Fibroblast of pulmonary artery (primary cell): ENCODE data around the gene ISM1.

Source experiments
- DNase-seq: peaks from one replicate; pipeline ENCODE4 v3.0.0-alpha.2; 2010; ENCODE audit warnings: low read depth
- H3K4me3 ChIP-seq: replicated peaks from 2 replicates; pipeline ENCODE4 v1.5.1; 2011; ENCODE audit warnings: low read depth, mild to moderate bottlenecking, control low read depth, low read length, moderate library complexity
- TF ChIP-seq, protein P1 (sequence below): IDR thresholded peaks from 2 replicates; pipeline ENCODE4 v1.5.1; 2011; ENCODE audit warnings: mild to moderate bottlenecking, control low read depth, low read length, inconsistent platforms; ENCODE audit errors: missing control alignments

Gene ISM1

DNA sequence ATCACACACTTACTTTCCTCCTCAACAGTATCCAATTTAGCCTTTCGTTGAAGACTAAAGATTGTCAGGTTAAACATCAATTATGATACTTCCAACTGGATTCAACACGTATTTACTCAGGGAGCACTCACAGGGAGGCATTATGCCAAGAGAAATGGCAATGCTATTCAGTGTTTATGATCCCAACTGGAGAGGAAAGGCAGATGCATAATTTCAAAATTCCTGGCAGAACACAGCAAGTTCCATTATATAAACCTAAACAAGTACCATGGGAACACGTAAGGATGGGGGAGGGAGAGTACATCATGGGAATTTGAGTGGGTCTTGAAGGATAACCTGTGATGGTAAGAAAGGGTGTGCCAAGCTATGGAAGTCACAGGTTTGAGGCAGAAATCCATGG, 112.7 kb downstream of the ISM1 start:
- TF ChIP-seq, protein P1, sequence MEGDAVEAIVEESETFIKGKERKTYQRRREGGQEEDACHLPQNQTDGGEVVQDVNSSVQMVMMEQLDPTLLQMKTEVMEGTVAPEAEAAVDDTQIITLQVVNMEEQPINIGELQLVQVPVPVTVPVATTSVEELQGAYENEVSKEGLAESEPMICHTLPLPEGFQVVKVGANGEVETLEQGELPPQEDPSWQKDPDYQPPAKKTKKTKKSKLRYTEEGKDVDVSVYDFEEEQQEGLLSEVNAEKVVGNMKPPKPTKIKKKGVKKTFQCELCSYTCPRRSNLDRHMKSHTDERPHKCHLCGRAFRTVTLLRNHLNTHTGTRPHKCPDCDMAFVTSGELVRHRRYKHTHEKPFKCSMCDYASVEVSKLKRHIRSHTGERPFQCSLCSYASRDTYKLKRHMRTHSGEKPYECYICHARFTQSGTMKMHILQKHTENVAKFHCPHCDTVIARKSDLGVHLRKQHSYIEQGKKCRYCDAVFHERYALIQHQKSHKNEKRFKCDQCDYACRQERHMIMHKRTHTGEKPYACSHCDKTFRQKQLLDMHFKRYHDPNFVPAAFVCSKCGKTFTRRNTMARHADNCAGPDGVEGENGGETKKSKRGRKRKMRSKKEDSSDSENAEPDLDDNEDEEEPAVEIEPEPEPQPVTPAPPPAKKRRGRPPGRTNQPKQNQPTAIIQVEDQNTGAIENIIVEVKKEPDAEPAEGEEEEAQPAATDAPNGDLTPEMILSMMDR = no peak
- no peak overlapping the region for H3K4me3 ChIP-seq
- peak; percentile 26 for DNase-seq

- TF ChIP-seq, protein P1 = no peak
- no peak for DNase-seq
- no peak overlapping the region for H3K4me3 ChIP-seq
Measured at GRCh38 chr20:13336308-13337089, 115.4 kb downstream of the ISM1 start.

GRCh38 chr20:13337090-13337784, 116.2 kb downstream of the ISM1 start:
- no peak overlapping the region for H3K4me3 ChIP-seq
- no peak for DNase-seq
- TF ChIP-seq, protein P1 = no peak

DNA sequence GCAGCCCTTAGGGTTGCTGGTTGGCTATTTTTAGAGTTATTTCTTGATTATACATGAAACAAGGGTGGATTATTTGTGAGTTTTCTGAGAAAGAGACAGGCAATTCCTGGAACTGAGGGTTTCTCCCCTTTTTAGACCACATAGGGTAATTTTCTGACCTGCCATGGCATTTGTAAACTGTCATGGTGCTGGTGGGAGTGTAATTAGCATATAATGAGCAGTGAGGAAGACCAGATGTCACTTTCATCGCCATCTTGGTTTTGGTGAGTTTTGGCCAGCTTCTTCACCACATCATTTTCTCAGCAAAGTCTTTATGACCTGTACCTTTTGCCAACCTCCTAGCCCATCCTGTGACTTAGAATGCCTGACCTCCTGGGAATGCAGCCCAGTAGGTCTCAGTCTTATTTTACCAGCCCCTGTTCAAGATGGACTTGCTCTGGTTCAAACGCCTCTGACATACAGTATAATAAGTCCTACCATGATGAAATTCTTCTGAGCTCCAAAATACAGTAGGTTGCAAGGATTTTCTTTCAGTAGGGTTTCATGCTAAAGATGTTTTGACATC, 117.1 kb downstream of the ISM1 start:
- H3K4me3 ChIP-seq = no peak overlapping the region
- TF ChIP-seq, protein P1 = no peak
- no peak for DNase-seq

DNA sequence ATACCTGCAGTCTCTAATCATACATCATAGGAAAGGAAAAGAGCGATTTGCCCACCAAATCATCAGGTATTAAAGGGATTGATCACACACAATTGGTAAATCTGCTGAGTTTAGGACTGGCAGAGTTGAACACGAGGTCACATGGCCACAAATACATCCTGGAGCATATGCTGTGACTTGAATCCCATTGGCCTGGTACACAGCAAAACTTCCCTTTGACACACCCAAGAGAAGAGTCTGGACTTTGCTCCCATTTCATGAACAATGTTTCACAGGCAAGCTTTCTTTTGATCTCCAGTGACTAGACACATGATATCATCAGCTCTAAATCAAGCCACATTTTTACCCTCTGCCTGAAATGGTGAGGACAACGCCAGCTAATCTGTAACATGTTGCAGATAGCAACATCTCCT, 117.9 kb downstream of the ISM1 start:
- H3K4me3 ChIP-seq = no peak overlapping the region
- DNase-seq = no peak
- TF ChIP-seq, protein P1 = no peak

DNA sequence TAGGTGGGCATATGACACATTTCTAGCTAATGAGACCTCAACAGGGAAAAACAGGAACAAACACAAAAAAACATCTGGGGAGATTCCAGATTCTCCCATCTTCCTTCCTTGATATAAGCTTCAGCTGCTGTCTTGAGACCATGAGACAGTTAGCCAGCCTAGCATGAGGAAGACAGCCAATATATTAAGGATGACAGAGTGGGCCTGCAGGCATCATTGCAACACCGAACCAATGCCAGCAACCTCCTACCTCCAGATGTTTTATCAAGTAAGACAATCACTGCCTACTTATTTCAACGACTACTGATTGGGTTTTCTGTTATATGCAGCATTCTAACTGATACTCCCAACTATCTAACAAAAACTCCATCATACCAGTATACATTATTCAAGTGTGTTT, 119.0 kb downstream of the ISM1 start:
- no peak for DNase-seq
- TF ChIP-seq, protein P1 = no peak
- H3K4me3 ChIP-seq = no peak overlapping the region
